SK-N-MC (cell line): ENCODE results near the gene HES5.

ENCODE experiments used
- DNase-seq: peaks from one replicate; pipeline ENCODE4 v3.0.0-alpha.2; 2011; ENCODE audit warnings: low read depth, low spot score
- H3K27ac ChIP-seq: fragments of 200-600 bp; sonication (generic); 2 replicates; pipeline ENCODE4 v1.5.1; 2016; ENCODE audit warnings: mixed run types
- H3K36me3 ChIP-seq: fragments of 200-600 bp; sonication (generic); 2 replicates; pipeline ENCODE4 v1.6.1; 2017; ENCODE audit warnings: antibody characterized with exemption, low read length, mixed read lengths; ENCODE audit not compliant: insufficient read depth
- H3K4me3 ChIP-seq: fragments of 200-600 bp; sonication (generic); 2 replicates; pipeline ENCODE4 v1.5.1; 2016
- H3K9ac ChIP-seq: fragments of 200-600 bp; sonication (generic); 2 replicates; pipeline ENCODE4 v1.8.0; 2017; ENCODE audit warnings: mixed run types, mixed read lengths; ENCODE audit not compliant: insufficient read length
- H3K9me3 ChIP-seq: fragments of 200-600 bp; sonication (generic); 2 replicates; pipeline ENCODE4 v1.6.1; 2017; ENCODE audit warnings: low read depth, mild to moderate bottlenecking, antibody characterized with exemption, low read length, moderate library complexity, mixed read lengths
- EZH2 ChIP-seq: fragments of 200-600 bp; sonication (generic); IDR thresholded peaks from one replicate; pipeline ENCODE4 v1.6.1; 2017; ENCODE audit warnings: antibody characterized with exemption
- FOXP2 ChIP-seq: optimal IDR thresholded peaks from 2 replicates; pipeline ENCODE3; 2011; ENCODE audit warnings: mild to moderate bottlenecking, moderate library complexity; ENCODE audit not compliant: insufficient read depth; ENCODE audit errors: extremely low read length, control extremely low read depth
- POLR2AphosphoS5 ChIP-seq: IDR thresholded peaks from 2 replicates; pipeline ENCODE4 v1.6.1; 2012; ENCODE audit warnings: mild to moderate bottlenecking, low read depth, low read length, borderline replicate concordance

HES5 gene

GRCh38 chr1:2561898-2562895 lies 32.1 kb upstream of the HES5 start:
- DNase-seq = no peak
- Histone ChIP-seq H3K9me3 (no peaks in the 10 kb centered on the region), H3K4me3 (no peak overlapping the region), H3K36me3 (no peaks in the 10 kb centered on the region), H3K27ac (no peak overlapping the region), H3K9ac (no peak overlapping the region)
- TF ChIP-seq FOXP2 (no peak), POLR2AphosphoS5 (no peak)

GRCh38 chr1:2561446-2561845 lies 31.4 kb upstream of the HES5 start:
- H3K36me3 ChIP-seq = no peaks in the 10 kb centered on the region
- no peak overlapping the region for H3K4me3 ChIP-seq
- no peak for DNase-seq
- no peak overlapping the region for H3K27ac ChIP-seq
- no peaks in the 10 kb centered on the region for H3K9me3 ChIP-seq
- no peak overlapping the region for H3K9ac ChIP-seq
- TF ChIP-seq FOXP2 (no peak), EZH2 (no peak), POLR2AphosphoS5 (no peak)

- Histone ChIP-seq H3K4me3 (no peak overlapping the region), H3K9me3 (no peaks in the 10 kb centered on the region), H3K27ac (no peak overlapping the region), H3K36me3 (no peaks in the 10 kb centered on the region), H3K9ac (no peak overlapping the region)
- TF ChIP-seq EZH2 = no peak
- no peak for TF ChIP-seq POLR2AphosphoS5
- TF ChIP-seq FOXP2 = no peak
- no peak for DNase-seq
These were observed 30.4 kb upstream of the HES5 start for GRCh38 chr1:2560299-2561073.

GRCh38 chr1:2559509-2560298 lies 29.6 kb upstream of the HES5 start:
- Histone ChIP-seq H3K27ac (no peak overlapping the region), H3K9ac (no peak overlapping the region), H3K9me3 (no peaks in the 10 kb centered on the region), H3K36me3 (no peaks in the 10 kb centered on the region), H3K4me3 (no peak overlapping the region)
- DNase-seq = no peak
- TF ChIP-seq EZH2 = no peak
- no peak for TF ChIP-seq POLR2AphosphoS5
- no peak for TF ChIP-seq FOXP2

- Histone ChIP-seq H3K9ac (no peak overlapping the region), H3K27ac (no peak overlapping the region), H3K4me3 (no peak overlapping the region), H3K9me3 (no peaks in the 10 kb centered on the region), H3K36me3 (no peaks in the 10 kb centered on the region)
- no peak for TF ChIP-seq EZH2
- TF ChIP-seq POLR2AphosphoS5 = no peak
- TF ChIP-seq FOXP2 = no peak
- DNase-seq = no peak
These were observed 28.8 kb upstream of the HES5 start for GRCh38 chr1:2558861-2559260.

GRCh38 chr1:2558420-2558819 lies 28.4 kb upstream of the HES5 start:
- H3K27ac ChIP-seq = no peak overlapping the region
- DNase-seq = no peak
- no peak overlapping the region for H3K4me3 ChIP-seq
- H3K36me3 ChIP-seq = no peaks in the 10 kb centered on the region
- H3K9ac ChIP-seq = no peak overlapping the region
- no peak for TF ChIP-seq EZH2
- TF ChIP-seq FOXP2 = no peak
- no peak for TF ChIP-seq POLR2AphosphoS5
- H3K9me3 ChIP-seq = no peaks in the 10 kb centered on the region

GRCh38 chr1:2557482-2558400 lies 27.7 kb upstream of the HES5 start:
- no peak overlapping the region for H3K9ac ChIP-seq
- H3K27ac ChIP-seq = no peak overlapping the region
- TF ChIP-seq POLR2AphosphoS5 = no peak
- H3K9me3 ChIP-seq = no peaks in the 10 kb centered on the region
- H3K4me3 ChIP-seq = no peak overlapping the region
- no peaks in the 10 kb centered on the region for H3K36me3 ChIP-seq
- DNase-seq = no peak
